Measurements from ENCODE around the gene ELAVL4.

ELAVL4 gene

DNA sequence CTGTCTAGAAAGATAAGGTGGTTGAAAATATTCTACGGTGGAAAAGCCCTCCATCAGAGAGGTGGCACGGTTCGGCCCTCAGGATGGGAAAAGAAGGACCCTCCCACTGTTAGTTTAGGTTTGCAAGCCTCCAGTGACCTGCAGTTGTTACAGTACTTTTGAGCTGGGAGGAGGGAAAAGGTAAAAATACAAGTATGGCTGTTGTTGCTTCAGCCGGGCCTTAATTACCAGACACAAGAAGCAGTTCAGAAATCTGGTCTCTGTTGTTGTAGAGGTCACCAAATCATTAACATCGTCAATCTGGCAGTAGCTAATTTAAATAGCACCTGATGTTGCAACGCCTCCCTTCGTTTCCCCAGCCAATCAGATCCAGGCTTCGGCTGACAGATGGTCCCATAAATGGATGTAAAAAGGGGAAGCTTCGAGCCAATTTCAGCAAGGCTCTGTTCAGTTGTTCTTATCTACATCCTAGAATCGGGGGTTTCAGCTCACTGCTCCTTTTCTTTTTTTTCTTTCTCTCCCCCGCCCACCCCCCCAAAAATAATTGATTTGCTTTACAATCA, at the start of gene ELAVL4:
TSS of gene ELAVL4 (plus strand) at position 424 of the 563 bp plus-strand sequence. CDS start 270 bp downstream, outside the sequence.
- no peak for DNase-seq (ENCODE audit: low read depth in 1 of 2, low spot score in 1 of 2)

DNA sequence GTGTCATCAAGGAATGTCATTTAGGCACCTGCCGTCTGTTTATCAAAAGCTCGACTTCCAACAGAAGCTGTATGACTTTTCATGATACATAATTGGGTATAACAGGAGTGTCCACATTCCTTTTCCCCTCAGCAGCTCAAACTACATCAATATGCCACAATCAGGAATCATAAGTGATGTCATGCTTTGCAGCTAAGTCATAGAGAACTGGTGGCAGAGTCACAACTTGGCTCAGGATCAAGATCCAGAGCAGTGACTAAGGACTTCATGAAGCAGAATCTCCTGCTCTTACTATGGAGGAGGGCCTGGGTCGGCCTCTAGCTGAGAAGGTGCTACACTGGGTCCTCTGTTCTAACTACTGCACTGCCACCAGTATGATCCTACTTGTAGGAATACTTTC, 48.4 kb upstream of the ELAVL4 start:
- no peak for DNase-seq (ENCODE audit: low read depth in 1 of 2, low spot score in 1 of 2)

DNA sequence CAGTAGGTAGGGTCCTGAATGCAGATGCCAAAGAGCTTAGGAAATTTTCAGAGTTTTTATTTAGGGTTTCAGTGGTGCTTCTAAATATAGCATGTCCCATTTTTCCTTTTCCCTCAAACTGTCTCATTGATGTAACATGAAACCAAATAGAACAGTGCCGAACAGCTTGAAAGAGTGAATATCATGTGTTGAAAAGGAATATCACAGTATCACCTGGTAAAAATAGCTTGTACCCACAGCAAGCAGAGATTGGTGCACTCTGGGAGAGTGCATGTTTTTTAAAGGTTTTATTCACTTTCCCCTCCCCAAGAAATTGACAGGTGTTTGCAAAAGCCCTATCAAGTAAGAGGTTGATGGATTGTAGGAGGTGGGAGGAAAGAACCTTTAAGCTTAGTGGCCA, 41.9 kb upstream of the ELAVL4 start:
- no peak for DNase-seq (ENCODE audit: low read depth in 1 of 2, low spot score in 1 of 2)

DNA sequence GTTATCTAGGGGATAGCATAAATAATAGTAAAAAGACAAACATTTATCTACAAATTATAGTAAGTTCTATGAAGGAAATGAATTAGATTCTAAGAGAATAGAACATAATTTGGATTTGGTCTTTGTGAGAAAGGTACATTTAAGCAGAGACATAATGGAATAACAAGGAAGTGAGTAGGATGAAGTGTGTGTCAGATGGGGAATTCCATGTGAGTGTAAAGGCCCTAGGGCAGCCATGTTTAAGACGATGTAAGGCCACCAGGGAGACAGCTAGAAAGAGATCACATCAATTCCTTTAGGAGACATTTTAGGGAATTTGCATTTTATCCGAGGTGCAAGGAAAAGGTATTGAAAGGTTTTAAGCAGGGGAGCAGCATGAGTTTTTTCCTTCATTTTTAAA, 33.8 kb upstream of the ELAVL4 start:
- no peak for DNase-seq (ENCODE audit: low read depth in 1 of 2, low spot score in 1 of 2)

DNA sequence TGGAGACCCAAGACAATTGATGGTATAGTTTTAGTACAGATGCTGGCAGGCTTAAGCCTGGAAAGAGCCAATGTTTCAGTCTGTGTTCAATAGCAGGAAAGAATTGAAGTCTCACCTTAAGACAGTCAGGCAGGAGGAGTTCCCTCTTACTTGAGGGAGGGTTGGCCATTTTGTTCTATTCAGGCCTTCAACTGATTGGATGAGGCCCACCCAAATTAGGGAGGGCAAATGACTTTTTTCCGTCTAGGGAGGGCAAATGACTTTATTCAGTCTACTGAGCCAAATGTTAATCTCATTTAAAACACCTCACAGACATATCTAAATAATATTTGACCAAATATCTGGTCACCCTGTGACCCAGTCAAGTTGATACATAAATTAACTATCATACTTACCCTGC, 31.4 kb upstream of the ELAVL4 start:
- no peak for DNase-seq (ENCODE audit: low read depth in 1 of 2, low spot score in 1 of 2)

DNA sequence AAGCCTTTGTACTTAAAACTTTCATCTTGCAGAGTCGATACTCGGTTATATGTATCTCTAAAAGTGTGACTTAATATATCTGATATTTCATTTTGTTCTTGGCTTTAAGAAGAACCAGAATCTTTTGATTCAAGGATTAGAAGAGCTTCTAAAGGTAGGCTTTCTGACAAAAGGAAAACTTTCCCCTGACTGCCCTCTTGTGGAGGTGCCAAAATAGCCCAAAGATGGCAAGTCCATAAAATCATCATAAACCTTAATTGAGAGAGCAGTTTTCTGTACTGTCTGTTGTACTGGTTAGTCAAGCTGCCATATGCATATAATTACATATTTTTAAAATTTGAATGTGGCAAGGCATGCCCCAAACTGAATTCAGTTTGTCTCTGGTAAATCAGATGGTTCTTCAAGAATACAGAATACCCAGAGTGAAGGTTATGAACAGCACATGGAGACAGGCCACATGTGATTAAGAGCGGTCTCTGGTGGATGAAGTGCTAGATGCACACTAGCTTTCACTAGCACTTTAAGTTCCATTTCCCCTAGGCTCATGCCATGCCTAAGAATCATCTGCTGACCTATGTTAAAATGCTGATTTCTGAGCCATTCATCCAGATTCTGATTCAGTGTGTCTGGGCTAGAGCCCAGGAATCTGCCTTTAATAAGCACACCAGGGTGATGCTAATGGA, 27.7 kb upstream of the ELAVL4 start:
- no peak for DNase-seq (ENCODE audit: low read depth in 1 of 2, low spot score in 1 of 2)

DNA sequence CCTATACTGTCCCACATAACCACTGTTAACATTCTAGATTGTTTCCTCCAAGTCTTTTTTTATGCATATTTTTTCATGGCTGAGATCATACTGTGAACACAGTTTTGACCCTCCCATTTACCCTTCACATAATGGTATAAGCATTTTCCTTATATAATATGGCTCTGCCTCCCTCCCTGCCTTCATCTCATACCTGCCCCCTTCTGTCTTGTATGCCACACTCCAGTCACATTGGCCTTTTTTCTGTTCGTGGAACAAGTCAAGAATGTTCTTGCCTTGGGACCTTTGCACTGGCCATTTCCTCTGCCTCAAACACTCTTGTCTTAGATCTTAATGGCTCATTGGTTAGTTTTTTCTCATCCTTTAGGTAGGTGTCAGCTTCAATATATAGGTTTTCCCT, 24.3 kb upstream of the ELAVL4 start:
- no peak for DNase-seq (ENCODE audit: low read depth in 1 of 2, low spot score in 1 of 2)

DNA sequence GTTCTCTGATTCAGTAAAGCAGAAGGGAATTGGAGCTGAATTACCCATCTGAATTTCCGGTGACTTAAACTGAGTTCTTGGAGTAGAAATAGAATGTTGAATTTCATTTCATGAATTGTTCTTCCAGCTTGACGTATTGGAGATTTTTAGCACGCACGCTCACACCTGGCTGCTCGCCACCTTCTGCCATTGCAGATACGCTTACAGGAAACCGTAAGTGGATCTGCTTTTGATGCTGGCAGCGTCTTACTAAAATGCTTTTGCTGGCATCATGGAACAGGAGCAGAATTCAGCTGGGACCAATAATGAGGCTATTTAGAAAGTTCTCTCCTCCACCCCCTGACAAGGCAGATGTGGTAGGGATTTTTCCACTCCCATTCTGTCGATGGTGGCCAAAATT, 17.7 kb upstream of the ELAVL4 start:
- DNase-seq (ENCODE audit: low read depth in 1 of 2, low spot score in 1 of 2): no peak

DNA sequence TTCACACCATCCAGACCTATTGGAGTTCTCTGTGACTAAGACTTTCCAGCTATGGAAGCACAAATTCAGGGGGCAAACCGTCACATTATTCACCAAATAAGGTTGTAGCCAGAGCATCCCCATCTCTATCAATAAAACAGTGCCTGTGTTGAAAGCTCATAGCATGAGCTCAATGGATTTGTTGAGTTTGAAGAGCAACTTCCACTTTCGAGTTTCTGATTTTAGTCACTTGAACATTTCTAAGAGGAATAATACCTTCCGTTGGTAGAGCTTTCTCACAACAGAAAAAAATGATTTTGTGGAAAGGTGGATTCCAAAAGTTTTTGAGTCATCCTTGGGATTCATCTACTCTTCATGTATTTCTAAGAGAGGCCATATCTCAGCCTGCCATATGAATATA, 13.0 kb upstream of the ELAVL4 start:
- no peak for DNase-seq (ENCODE audit: low read depth in 1 of 2, low spot score in 1 of 2)

DNA sequence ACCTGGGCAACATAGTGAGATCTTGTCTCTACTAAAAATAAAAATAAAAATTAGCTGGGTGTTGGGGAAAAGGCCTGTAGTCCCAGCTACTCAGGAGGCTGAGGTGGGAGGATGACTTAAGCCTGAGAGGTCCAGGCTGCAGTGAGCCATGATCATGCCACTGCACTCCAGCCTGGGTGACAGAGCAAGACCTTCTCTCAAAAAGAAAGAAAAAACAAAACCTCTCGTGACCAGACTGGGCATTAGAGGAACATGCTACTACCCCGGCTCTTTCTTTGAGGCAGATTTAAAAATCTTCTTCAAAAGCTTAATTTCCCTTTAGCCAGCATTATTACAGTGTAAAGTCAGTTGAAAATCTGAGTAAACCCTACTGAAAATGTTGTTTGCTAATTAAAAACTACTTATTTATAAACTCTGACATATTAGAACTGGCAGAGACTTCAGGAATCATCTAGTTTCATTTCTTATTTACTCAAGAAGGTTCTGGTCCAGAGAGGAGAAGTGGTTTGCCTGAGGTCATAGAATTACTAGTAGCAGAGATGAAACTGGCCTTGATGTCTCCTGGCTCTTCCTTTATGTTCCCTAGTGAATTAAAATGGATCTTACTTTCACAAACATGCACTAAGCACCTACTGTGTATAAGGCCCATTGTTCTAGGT, 11.6 kb upstream of the ELAVL4 start:
- DNase-seq (ENCODE audit: low read depth in 1 of 2, low spot score in 1 of 2): no peak

DNA sequence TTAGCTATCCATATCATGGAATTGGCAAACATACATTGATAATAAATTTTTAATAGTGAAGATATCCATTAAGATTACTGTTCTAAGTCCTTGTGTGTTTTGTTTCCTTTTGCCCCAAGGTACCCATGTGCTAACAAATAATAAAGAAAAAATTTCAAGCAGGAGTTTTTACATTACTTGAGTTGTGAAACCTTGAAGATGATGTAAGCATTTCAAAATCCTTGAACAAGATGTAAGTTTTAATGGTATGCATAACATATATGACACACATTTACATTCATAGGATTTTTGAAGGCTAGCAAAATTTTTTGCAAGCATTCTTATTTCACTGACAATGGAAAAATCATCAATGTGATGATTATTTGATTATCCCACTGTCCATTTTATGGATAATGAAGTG, 10.9 kb upstream of the ELAVL4 start:
- DNase-seq (ENCODE audit: low read depth in 1 of 2, low spot score in 1 of 2): no peak

DNA sequence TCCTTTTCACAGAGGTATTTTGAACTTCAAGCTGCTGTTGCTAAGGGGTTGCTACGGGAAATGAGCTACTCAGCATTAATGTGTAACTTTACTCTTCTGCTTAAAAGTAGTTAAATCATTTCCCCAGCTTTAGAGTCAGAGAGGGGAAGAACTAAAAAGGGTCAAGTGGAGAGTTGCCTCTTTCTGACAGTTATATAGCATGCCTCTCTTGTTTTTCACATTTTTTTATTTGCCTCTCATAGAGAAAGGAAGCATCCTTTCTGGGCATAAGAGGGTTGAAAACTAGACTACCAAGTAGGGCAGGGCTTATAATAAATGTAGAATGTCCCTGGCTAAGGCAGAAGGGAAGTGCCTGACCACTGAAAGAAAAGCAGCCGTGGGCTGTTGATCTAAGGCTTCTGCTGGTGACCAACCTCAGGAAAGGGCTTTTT, 10.1 kb upstream of the ELAVL4 start:
- DNase-seq (ENCODE audit: low read depth in 1 of 2, low spot score in 1 of 2): no peak

DNA sequence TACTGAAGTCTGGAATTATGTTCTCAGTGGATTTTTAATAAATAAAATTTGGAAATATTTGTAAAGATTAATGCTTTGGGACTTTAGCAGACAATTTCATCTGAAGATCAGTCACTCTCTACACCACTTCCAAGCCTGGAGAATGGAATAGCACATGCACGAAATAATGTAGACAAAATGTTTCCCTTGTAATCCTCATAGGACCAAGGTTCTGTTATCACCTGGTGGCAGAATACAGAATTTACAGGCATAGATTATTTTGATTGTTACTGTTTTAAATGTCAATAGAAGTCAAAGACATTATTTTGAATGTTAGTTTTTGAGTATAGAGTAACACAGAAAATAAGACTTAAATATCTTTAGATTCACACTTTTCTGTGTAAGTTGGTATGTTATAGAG, 9.1 kb upstream of the ELAVL4 start:
- DNase-seq (ENCODE audit: low read depth in 1 of 2, low spot score in 1 of 2): no peak

DNA sequence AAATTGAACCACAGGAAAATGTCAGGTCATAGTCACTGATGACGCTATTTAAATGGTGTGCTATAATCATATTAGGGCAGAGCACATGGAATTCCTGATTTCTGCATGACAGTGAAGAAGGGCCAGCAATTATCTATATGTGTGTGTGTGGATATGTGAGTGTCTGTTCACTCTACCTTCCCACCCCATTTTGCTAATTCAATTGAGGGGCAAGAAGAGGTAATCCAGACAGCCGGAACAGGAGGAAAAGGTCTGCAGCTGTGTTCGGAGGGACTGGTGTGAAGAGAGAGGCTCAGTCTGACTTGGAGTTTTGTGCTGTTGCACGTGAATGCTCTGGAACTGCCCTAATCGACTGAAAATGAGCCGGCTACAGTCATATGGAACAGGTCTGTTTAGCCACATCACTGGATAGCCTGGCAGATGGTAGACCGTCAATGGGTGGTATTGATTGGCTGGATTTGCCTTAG, 5.1 kb upstream of the ELAVL4 start:
- DNase-seq (ENCODE audit: low read depth in 1 of 2, low spot score in 1 of 2): no peak

DNA sequence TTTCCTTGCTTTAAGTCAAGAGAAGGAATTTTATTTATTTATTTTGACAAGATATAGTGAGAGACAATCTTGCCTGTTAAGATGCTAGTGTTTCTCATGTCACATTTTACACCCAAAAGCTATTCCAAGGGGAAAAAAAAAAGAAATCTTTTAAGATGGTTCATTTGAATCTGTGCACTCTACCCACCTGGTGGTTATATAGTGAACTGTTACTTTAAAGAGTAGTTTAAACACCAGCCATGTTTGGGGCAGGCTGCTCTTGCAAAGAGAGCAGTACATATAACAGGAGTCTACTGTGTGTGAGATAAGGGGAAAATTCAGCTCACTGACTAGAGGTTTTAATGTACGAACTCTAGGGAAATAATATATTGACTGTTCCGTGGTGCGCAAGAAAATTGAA, 3.3 kb upstream of the ELAVL4 start:
- no peak for DNase-seq (ENCODE audit: low read depth in 1 of 2, low spot score in 1 of 2)

DNA sequence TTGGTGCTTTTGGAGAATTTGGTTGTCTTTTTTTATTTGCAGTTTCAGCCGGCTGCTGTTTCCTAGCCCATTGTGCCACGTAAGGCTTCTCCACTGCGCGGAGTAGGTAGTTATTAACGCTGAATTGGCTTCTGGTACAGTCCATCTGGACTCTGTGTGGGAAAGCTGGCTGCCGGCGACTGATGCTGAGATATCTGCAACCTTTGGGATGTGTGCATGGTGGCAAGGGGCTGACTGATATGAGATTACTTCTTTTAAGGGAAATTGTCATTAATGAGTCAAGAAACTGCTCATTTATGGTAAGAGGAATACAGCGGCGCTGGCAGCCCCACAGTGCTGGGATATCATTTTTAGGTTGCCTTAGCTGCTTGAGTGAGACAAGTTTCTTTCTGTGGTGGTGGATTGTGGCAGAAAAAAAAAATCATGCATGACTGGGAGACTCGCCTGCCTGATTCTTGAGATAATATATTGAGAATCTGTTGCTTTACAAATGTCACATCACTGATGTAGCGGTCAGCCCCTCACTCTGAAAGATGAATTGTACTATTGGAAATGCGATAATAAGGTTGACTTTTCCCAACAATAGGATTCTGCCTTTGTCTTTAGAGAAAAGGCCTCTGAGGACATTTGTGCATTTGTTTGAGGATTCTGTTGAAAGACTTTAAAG, 2.5 kb upstream of the ELAVL4 start:
- DNase-seq (ENCODE audit: low read depth in 1 of 2, low spot score in 1 of 2): no peak

DNA sequence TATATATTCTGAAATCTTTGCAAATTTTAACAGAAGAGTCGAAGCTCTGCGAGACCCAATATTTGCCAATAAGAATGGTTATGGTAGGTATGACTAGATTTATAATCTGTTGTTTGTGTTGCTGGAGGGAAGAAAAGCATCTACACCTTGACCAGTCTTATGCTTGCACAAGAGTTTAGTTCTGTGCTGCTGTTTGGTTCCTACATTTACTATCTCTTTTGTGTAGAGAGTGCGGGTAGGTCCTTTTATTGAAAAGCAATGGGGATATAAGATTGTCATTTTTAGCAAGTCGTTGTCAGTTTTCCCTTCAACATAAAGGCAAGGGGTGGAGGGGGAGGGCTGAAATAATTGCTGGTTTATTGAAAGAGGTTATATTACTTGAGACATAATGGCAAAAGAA, 396 bp downstream of the ELAVL4 start:
- DNase-seq (ENCODE audit: low read depth in 1 of 2, low spot score in 1 of 2): no peak

DNA sequence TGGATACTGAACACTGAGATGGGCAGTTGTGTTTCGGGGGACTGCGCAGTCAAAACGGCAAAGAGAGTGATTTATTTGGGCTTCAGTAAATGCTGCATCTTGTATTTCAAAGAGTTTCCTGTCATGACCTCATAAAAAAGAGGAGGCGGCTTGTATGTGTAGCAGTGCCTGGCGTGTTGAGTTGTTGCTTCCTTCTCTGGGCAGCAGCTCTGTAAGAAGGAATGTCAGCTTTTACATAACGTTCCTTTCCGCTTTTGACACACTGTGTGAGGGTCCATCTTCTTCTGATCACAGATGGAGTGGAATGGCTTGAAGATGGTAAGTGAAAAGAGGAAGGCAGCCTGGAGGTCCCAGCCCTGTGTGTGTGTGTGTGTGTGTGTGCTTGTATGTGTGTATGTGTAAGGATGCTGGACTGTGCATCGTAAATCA, 941 bp downstream of the ELAVL4 start:
- no peak for DNase-seq (ENCODE audit: low read depth in 1 of 2, low spot score in 1 of 2)

DNA sequence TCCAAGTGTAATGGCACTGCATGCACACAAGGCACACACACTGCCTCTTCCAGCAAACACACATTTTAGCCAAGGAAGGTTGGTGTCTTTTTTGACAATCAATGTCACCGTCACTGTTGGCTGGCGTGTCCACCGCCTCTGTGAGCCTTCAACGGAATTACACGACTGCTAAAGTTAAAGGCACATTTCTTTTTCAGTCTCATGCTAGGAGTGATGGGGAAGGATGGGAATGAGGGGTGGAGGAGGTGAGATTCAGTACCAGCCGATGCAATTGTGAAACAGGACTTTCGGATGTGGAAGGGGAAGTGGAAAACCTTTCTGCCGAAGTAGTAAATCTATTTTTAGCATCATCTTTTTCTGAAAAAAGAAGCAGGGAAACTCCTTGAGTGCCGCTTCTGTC, 1.4 kb downstream of the ELAVL4 start:
- DNase-seq (ENCODE audit: low read depth in 1 of 2, low spot score in 1 of 2): no peak

DNA sequence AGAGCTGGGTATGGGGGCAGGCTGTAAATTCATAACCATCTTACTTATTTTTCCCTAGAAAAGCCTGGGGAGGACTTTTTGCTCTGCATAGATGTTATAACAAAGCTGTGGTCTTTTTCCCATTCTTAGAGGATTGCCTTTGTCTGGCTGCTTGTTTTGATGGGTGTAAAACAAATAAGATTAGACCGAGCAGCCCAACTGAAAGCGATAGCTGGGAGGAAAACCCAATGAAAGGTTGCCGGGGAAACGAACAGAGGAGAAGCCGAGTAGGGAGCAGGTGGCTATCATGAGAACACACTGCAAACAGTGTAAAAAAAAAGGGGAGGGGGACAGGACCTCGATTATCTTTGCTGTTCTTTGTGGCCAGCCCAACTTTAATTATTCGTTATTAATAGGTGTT, 1.9 kb downstream of the ELAVL4 start:
- no peak for DNase-seq (ENCODE audit: low read depth in 1 of 2, low spot score in 1 of 2)

DNA sequence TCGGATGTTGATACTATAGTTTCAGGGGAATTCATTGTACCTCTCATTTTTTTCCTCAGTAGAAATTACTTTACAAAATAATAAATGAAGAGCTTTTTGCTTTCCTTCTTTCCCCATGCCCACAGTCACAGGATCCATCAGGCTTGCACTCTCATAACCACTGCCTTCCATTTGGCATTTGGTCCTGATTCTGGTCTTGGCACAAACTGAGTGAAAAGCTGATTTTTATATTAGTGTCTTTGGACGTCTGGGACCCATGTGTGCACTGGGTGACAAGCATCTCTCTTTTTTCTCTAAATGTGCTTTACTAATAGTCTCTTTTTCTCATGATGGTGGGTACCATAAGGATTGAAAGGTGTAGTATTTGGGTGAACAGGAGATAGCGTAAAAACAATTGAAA, 2.8 kb downstream of the ELAVL4 start:
- DNase-seq (ENCODE audit: low read depth in 1 of 2, low spot score in 1 of 2): no peak

DNA sequence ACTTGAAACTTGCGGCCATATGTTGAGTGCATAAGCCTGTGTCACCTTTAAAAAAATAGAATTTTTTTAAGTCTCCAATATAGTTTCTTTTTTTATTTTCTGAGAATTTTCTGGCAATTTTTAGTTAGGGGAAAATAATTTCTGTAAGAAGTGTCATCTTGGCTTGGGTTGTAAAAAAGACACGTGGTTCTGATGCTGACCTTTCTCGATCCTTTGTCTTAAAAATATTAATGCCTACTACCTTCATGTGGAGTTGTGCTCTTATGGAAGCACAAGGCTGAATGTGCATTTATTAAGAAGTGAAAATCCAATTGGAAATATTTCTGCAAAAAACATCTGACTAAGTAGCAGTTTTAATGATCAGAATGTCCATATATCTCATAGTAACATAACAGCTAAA, 3.5 kb downstream of the ELAVL4 start:
- no peak for DNase-seq (ENCODE audit: low read depth in 1 of 2, low spot score in 1 of 2)

Data from stimulated activated CD4-positive, alpha-beta T cell treated with anti-CD3 and anti-CD28 coated beads, Interleukin-15, amount 100 ng/mL, for 1 hour (primary cell).